Activated CD8-positive, alpha-beta T cell treated with anti-CD3 and anti-CD28 coated beads for 36 hours (primary cell): ENCODE measurements around the gene CDC16. TPM values are rescaled to one million over a fixed set of nuclear protein-coding genes. Genes with fewer than 3 reads are reported as not detected.

ENCODE experiments used
- ATAC-seq: fragments of 200-7000 bp; cut with Tn5 transposase; one replicate; pipeline ENCODE4 v1.10.0; 2021; ENCODE audit warnings: mild to moderate bottlenecking, moderate library complexity
- CTCF ChIA-PET: fragments of 350-600 bp; sonication (Branson Sonifier 250); formaldehyde crosslinking; loops from one replicate; lab custom pipeline; 2021; ENCODE audit warnings: antibody characterized with exemption; lab: Charles Lee
- POLR2A ChIA-PET: fragments of 350-600 bp; sonication (Branson Sonifier 250); formaldehyde crosslinking; loops from one replicate; lab custom pipeline; 2021; ENCODE audit warnings: antibody characterized with exemption; lab: Charles Lee
- DNase-seq: peaks from one replicate; pipeline ENCODE4 v3.0.0-alpha.2; 2020
- H3K27ac Mint-ChIP-seq: one replicate; pipeline ENCODE4 v1.8.0; 2021; ENCODE audit warnings: mild to moderate bottlenecking, mixed read lengths
- H3K27me3 Mint-ChIP-seq: one replicate; pipeline ENCODE4 v1.8.0; 2021; ENCODE audit warnings: mixed read lengths
- H3K36me3 Mint-ChIP-seq: one replicate; pipeline ENCODE4 v1.8.0; 2021; ENCODE audit warnings: low read depth, mixed read lengths
- H3K4me1 Mint-ChIP-seq: one replicate; pipeline ENCODE4 v1.8.0; 2021; ENCODE audit warnings: low read depth, mixed read lengths
- H3K4me3 Mint-ChIP-seq: one replicate; pipeline ENCODE4 v1.8.0; 2021; ENCODE audit warnings: mild to moderate bottlenecking, moderate library complexity, mixed read lengths
- H3K9me3 Mint-ChIP-seq: one replicate; pipeline ENCODE4 v1.8.0; 2021; ENCODE audit warnings: mixed read lengths
- CTCF ChIP-seq: fragments of 200-600 bp; IDR thresholded peaks from one replicate; pipeline ENCODE4 v1.8.0; 2022; ENCODE audit warnings: antibody characterized with exemption, mild to moderate bottlenecking
- intact Hi-C: fragments of 100-400 bp; cut with micrococcal nuclease; formaldehyde crosslinking; loops from one replicate; pipeline ENCODE4 v1.10.0; 2022
- total RNA-seq, 2 experiments: library from RNA; stranded (reverse); gene quantifications; one replicate each; pipeline ENCODE4 v1.2.3, GENCODE V29; 2021

The CDC16 gene
- total RNA-seq, 2 experiments from 2014 or later = 72.5 to 76.0 TPM

- ChIA-PET POLR2A (interaction anchor here (0.7 to 2.2 kb wide), 7 partner anchors 13 to 124 kb away, joined by 3 to 8 read pairs (median 3); no protein-coding TSS in a partner anchor), CTCF (interaction anchor here (2.5 kb wide), 1 partner anchor 9 kb away, joined by 12 read pairs; no protein-coding TSS in a partner anchor)
- no peak for DNase-seq
- Mint-ChIP-seq H3K4me1 (peaks cover 36% of the 10 kb centered on the region), H3K36me3 (peaks cover 34% of the 10 kb centered on the region), H3K9me3 (no peaks in the 10 kb centered on the region), H3K27me3 (no peaks in the 10 kb centered on the region), H3K27ac (peak overlapping the region; percentile 89), H3K4me3 (peak overlapping the region; percentile 91)
- intact Hi-C loops = no loop called here
- ATAC-seq = no peak
- no peak for TF ChIP-seq CTCF
Observed at GRCh38 chr13:114235697-114236096, 1.0 kb downstream of the CDC16 start.

- no peak for DNase-seq
- Mint-ChIP-seq H3K9me3 (no peaks in the 10 kb centered on the region), H3K4me3 (peak overlapping the region; percentile 91), H3K27me3 (no peaks in the 10 kb centered on the region), H3K27ac (peak overlapping the region; percentile 89), H3K36me3 (peaks cover 37% of the 10 kb centered on the region), H3K4me1 (peaks cover 37% of the 10 kb centered on the region)
- no peak for TF ChIP-seq CTCF
- intact Hi-C loops = no loop called here
- no peak for ATAC-seq
- POLR2A ChIA-PET = interaction anchor here (0.8 to 2.2 kb wide), 6 partner anchors 13 to 125 kb away, joined by 3 to 8 read pairs (median 4); no protein-coding TSS in a partner anchor
- CTCF ChIA-PET = interaction anchor here (1.5 to 2.5 kb wide), 2 partner anchors 10 to 12 kb away, joined by 4 to 12 read pairs; no protein-coding TSS in a partner anchor
Observed at GRCh38 chr13:114236227-114236626, 1.5 kb downstream of the CDC16 start.

- ATAC-seq = no peak
- H3K36me3 Mint-ChIP-seq = peaks cover 48% of the 10 kb centered on the region
- H3K27ac Mint-ChIP-seq = peak overlapping the region; percentile 68
- ChIA-PET POLR2A (interaction anchor here (0.9 kb wide), 1 partner anchor 15 kb away, joined by 4 read pairs; no protein-coding TSS in a partner anchor), CTCF (interaction anchor here (0.9 to 2.5 kb wide), 3 partner anchors 11 to 21 kb away, joined by 3 to 12 read pairs (median 4); no protein-coding TSS in a partner anchor)
- TF ChIP-seq CTCF = no peak
- H3K4me1 Mint-ChIP-seq = peaks cover 33% of the 10 kb centered on the region
- H3K4me3 Mint-ChIP-seq = no peak overlapping the region
- DNase-seq = no peak
- intact Hi-C loops = no loop called here
- no peaks in the 10 kb centered on the region for H3K27me3 Mint-ChIP-seq
- H3K9me3 Mint-ChIP-seq = no peaks in the 10 kb centered on the region
Observed at GRCh38 chr13:114237415-114238112, 2.9 kb downstream of the CDC16 start.

GRCh38 chr13:114241918-114242317 lies 7.2 kb downstream of the CDC16 start:
- CTCF ChIA-PET = no interaction called here
- no peak for DNase-seq
- Mint-ChIP-seq H3K4me1 (peaks cover 24% of the 10 kb centered on the region), H3K27me3 (no peaks in the 10 kb centered on the region), H3K27ac (no peak overlapping the region), H3K36me3 (peaks cover 69% of the 10 kb centered on the region), H3K4me3 (no peak overlapping the region), H3K9me3 (no peaks in the 10 kb centered on the region)
- ATAC-seq = no peak
- POLR2A ChIA-PET = interaction anchor here (1.6 kb wide), 1 partner anchor 15 kb away, joined by 4 read pairs; no protein-coding TSS in a partner anchor
- TF ChIP-seq CTCF = no peak
- intact Hi-C loops = no loop called here

- Mint-ChIP-seq H3K36me3 (peaks cover 70% of the 10 kb centered on the region), H3K27ac (no peak overlapping the region)
- intact Hi-C loops = no loop called here
Observed at GRCh38 chr13:114243971-114244370, 9.3 kb downstream of the CDC16 start.

More at GRCh38 chr13:114243971-114244370, 9.3 kb downstream of the CDC16 start:
- no peaks in the 10 kb centered on the region for H3K9me3 Mint-ChIP-seq
- no peak for ATAC-seq
- no peaks in the 10 kb centered on the region for H3K27me3 Mint-ChIP-seq
- peaks cover 18% of the 10 kb centered on the region for H3K4me1 Mint-ChIP-seq
- no peak for TF ChIP-seq CTCF
- POLR2A ChIA-PET = no interaction called here
- CTCF ChIA-PET = no interaction called here
- no peak for DNase-seq
- no peak overlapping the region for H3K4me3 Mint-ChIP-seq
